ENCODE data around the gene RPL9.
"Not testable (repeated sequence)": the region's sequence is repeated elsewhere in the genome, so short reads cannot be mapped to it uniquely, and the experiment has no call there.

Gene RPL9

GRCh38 chr4:39464886-39465501 is 6.3 kb upstream of the RPL9 start:
- no peak for DNase-seq

- DNase-seq, result not testable (repeated sequence)
These were observed 589 bp downstream of the RPL9 start for GRCh38 chr4:39458161-39458504.

- DNase-seq, result no peak
These were observed 1.6 kb downstream of the RPL9 start for GRCh38 chr4:39456946-39457763.

- DNase-seq, result no peak
These were observed 3.2 kb downstream of the RPL9 start for GRCh38 chr4:39455486-39455885.

- DNase-seq, result no peak
These were observed 5.0 kb downstream of the RPL9 start for GRCh38 chr4:39453738-39454137.

- no peak for DNase-seq
These were observed 5.7 kb downstream of the RPL9 start for GRCh38 chr4:39452860-39453587.

GRCh38 chr4:39452153-39452859 is 6.4 kb downstream of the RPL9 start:
- no peak for DNase-seq

- DNase-seq, result no peak
These were observed 7.2 kb downstream of the RPL9 start for GRCh38 chr4:39451423-39452023.

- DNase-seq, result no peak
These were observed 8.1 kb downstream of the RPL9 start for GRCh38 chr4:39450618-39451017.

GRCh38 chr4:39446842-39447573 is 11.7 kb downstream of the RPL9 start:
- DNase-seq, result peak; percentile 11

GRCh38 chr4:39446483-39446841 is 12.3 kb downstream of the RPL9 start:
- no peak for DNase-seq

GRCh38 chr4:39442998-39443397 is 15.7 kb downstream of the RPL9 start:
- DNase-seq, result no peak

- DNase-seq, result no peak
These were observed 17.1 kb downstream of the RPL9 start for GRCh38 chr4:39441593-39441992.

GRCh38 chr4:39435659-39436563 is 22.8 kb downstream of the RPL9 start:
- no peak for DNase-seq

- no peak for DNase-seq
These were observed 24.7 kb downstream of the RPL9 start for GRCh38 chr4:39433878-39434492.

GRCh38 chr4:39429476-39430334 is 29.0 kb downstream of the RPL9 start:
- no peak for DNase-seq

GRCh38 chr4:39427520-39428114 is 31.1 kb downstream of the RPL9 start:
- no peak for DNase-seq

GRCh38 chr4:39426728-39427127 is 32.0 kb downstream of the RPL9 start:
- no peak for DNase-seq

- not testable (repeated sequence) for DNase-seq
These were observed 33.4 kb downstream of the RPL9 start for GRCh38 chr4:39425297-39425696.

Data from activated CD4-positive, alpha-beta T cell treated with anti-CD3 and anti-CD28 coated beads for 1 hour (primary cell).